Activated naive CD8-positive, alpha-beta T cell treated with anti-CD3 and anti-CD28 coated beads, Interleukin-2, amount 50 U/mL, for 24 hours (primary cell): ENCODE measurements around the gene UNC5C.

Experiments
- ATAC-seq: fragments of 150-1000 bp; cut with Tn5 transposase; one replicate; pipeline ENCODE4 v1.10.0; 2021
- DNase-seq: peaks from one replicate; pipeline ENCODE4 v3.0.0; 2021
- H3K27ac Mint-ChIP-seq: one replicate; pipeline ENCODE4 v1.8.0; 2021; ENCODE audit warnings: mild to moderate bottlenecking, mixed read lengths
- H3K27me3 Mint-ChIP-seq: one replicate; pipeline ENCODE4 v1.8.0; 2021; ENCODE audit warnings: mixed read lengths
- H3K36me3 Mint-ChIP-seq: one replicate; pipeline ENCODE4 v1.8.0; 2021; ENCODE audit warnings: low read depth, mixed read lengths
- H3K4me1 Mint-ChIP-seq: one replicate; pipeline ENCODE4 v1.8.0; 2021; ENCODE audit warnings: mixed read lengths
- H3K4me3 Mint-ChIP-seq: one replicate; pipeline ENCODE4 v1.8.0; 2021; ENCODE audit warnings: mild to moderate bottlenecking, moderate library complexity, mixed read lengths
- H3K9me3 Mint-ChIP-seq: one replicate; pipeline ENCODE4 v1.8.0; 2021; ENCODE audit warnings: mixed read lengths

Gene UNC5C

DNA sequence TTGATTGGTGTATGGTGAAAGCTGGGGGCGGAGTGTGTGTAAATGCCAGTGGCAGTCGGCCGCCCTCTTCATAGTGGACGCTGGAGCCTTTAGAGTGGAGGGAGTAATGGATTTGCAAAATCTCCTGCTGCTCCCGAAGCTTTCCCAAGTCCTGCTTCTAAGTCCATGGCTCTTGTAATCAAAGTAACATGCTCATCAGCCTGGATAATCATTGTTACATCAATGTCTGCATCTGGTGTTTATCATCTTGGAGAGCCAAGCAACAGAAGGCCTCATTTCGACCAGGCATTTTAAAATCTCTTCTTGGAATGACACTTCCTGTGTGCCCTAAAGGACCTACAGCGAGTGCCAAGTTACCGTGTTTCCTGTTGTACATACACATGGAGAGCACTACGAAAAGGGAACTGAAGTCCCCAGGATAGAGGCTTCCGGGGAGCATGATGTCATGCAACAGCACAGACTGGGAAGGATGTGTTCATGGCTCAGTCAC, 32.2 kb downstream of the UNC5C start:
- DNase-seq: no peak
- Mint-ChIP-seq H3K9me3 (no peaks in the 10 kb centered on the region), H3K27ac (no peak overlapping the region), H3K36me3 (no peaks in the 10 kb centered on the region), H3K27me3 (peaks cover 2% of the 10 kb centered on the region), H3K4me3 (no peak overlapping the region), H3K4me1 (no peaks in the 10 kb centered on the region)
- ATAC-seq: no peak

GRCh38 chr4:95515589-95515988, 33.2 kb downstream of the UNC5C start:
- Mint-ChIP-seq H3K36me3 (no peaks in the 10 kb centered on the region), H3K27ac (no peak overlapping the region), H3K4me1 (no peaks in the 10 kb centered on the region), H3K27me3 (peaks cover 2% of the 10 kb centered on the region), H3K9me3 (no peaks in the 10 kb centered on the region), H3K4me3 (no peak overlapping the region)
- no peak for DNase-seq
- no peak for ATAC-seq

- no peak for DNase-seq
- H3K27me3 Mint-ChIP-seq: peaks cover 2% of the 10 kb centered on the region
- H3K36me3 Mint-ChIP-seq: no peaks in the 10 kb centered on the region
- no peak for ATAC-seq
- H3K27ac Mint-ChIP-seq: no peak overlapping the region
- no peaks in the 10 kb centered on the region for H3K9me3 Mint-ChIP-seq
- H3K4me3 Mint-ChIP-seq: no peak overlapping the region
- peaks cover 4% of the 10 kb centered on the region for H3K4me1 Mint-ChIP-seq
Measured at GRCh38 chr4:95513022-95513421, 35.8 kb downstream of the UNC5C start.

- Mint-ChIP-seq H3K9me3 (no peaks in the 10 kb centered on the region), H3K4me3 (no peak overlapping the region), H3K27me3 (peaks cover 2% of the 10 kb centered on the region), H3K4me1 (peaks cover 4% of the 10 kb centered on the region), H3K36me3 (no peaks in the 10 kb centered on the region), H3K27ac (no peak overlapping the region)
- ATAC-seq (no peak), DNase-seq (no peak)
Measured at GRCh38 chr4:95511477-95511876, 37.3 kb downstream of the UNC5C start.

- no peaks in the 10 kb centered on the region for H3K9me3 Mint-ChIP-seq
- no peaks in the 10 kb centered on the region for H3K36me3 Mint-ChIP-seq
- peaks cover 2% of the 10 kb centered on the region for H3K27me3 Mint-ChIP-seq
- no peak for ATAC-seq
- DNase-seq: no peak
- H3K27ac Mint-ChIP-seq: no peak overlapping the region
- H3K4me3 Mint-ChIP-seq: no peak overlapping the region
- H3K4me1 Mint-ChIP-seq: peaks cover 4% of the 10 kb centered on the region
Measured at GRCh38 chr4:95510877-95511276, 37.9 kb downstream of the UNC5C start.

GRCh38 chr4:95510145-95510544, 38.6 kb downstream of the UNC5C start:
- Mint-ChIP-seq H3K27me3 (peaks cover 2% of the 10 kb centered on the region), H3K4me1 (peaks cover 4% of the 10 kb centered on the region), H3K36me3 (no peaks in the 10 kb centered on the region), H3K27ac (no peak overlapping the region), H3K9me3 (no peaks in the 10 kb centered on the region), H3K4me3 (no peak overlapping the region)
- DNase-seq: no peak
- no peak for ATAC-seq

DNA sequence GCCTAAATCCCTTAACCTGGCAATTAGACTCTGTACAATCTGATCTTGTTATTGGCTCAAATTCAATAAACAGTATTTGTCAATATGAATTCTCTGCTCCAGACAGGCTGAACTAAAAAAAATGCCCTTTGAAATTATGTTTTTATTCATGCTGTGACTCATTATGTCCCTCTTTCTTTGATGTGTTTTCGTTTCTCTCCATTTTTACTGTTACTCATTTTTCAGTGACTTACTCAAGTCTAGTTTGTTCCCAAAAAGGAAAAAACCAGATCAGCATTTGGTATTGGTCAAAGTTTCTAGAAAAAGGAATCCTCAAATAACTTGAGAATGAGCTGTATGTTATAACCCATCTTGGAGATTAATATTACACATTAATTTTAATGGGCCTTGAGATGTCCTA, 40.4 kb downstream of the UNC5C start:
- Mint-ChIP-seq H3K36me3 (no peaks in the 10 kb centered on the region), H3K4me3 (no peak overlapping the region), H3K27me3 (peaks cover 2% of the 10 kb centered on the region), H3K27ac (no peak overlapping the region), H3K4me1 (peaks cover 4% of the 10 kb centered on the region), H3K9me3 (no peaks in the 10 kb centered on the region)
- ATAC-seq: peak; percentile 15
- DNase-seq: no peak

- Mint-ChIP-seq H3K27me3 (peaks cover 2% of the 10 kb centered on the region), H3K4me3 (no peak overlapping the region), H3K27ac (no peak overlapping the region), H3K4me1 (peaks cover 4% of the 10 kb centered on the region), H3K36me3 (no peaks in the 10 kb centered on the region), H3K9me3 (no peaks in the 10 kb centered on the region)
- DNase-seq (no peak), ATAC-seq (no peak)
Measured at GRCh38 chr4:95507561-95507960, 41.2 kb downstream of the UNC5C start.

- Mint-ChIP-seq H3K9me3 (no peaks in the 10 kb centered on the region), H3K4me1 (peaks cover 4% of the 10 kb centered on the region), H3K4me3 (no peak overlapping the region), H3K36me3 (no peaks in the 10 kb centered on the region), H3K27me3 (peaks cover 2% of the 10 kb centered on the region), H3K27ac (no peak overlapping the region)
- DNase-seq (no peak), ATAC-seq (no peak)
Measured at GRCh38 chr4:95507147-95507546, 41.6 kb downstream of the UNC5C start.

DNA sequence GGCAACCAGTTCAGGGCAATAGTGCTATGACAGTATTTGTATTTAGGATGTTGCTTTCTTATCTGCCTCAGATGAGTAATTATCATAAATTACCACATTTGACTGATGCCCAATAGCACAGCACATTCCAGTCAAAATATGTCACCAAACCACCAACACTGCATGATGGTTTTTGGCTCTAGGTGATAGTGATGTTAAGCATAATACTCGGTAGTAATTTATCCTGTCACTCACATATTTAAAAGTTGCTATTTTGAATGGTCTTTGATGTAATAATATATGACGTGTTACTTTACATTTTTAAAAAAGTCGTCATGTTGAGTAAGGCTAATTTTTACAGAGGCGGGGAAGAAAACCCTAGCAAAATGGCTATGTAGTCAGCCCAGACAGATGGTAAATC, 42.5 kb downstream of the UNC5C start:
- Mint-ChIP-seq H3K27me3 (no peaks in the 10 kb centered on the region), H3K27ac (no peak overlapping the region), H3K36me3 (no peaks in the 10 kb centered on the region), H3K9me3 (no peaks in the 10 kb centered on the region), H3K4me3 (no peak overlapping the region), H3K4me1 (peaks cover 4% of the 10 kb centered on the region)
- ATAC-seq: no peak
- DNase-seq: no peak

DNA sequence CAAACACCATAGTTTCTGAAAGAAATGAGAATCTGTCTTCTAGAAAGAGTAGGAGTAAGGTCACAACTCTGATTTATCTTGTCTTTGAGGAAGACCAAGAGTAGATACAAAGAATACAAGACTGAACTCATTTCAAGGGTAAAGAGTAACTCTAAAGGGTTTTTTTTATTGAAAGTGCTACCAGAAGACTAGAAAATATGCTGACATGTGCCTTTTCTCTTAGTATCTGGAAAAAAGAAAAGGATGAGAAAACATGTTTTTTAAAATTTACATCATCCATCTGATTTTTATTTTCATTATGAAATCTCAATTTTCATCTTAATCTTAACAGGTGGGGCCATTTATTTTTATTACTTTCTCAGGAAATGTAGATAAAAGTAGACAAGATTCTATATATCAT, 43.0 kb downstream of the UNC5C start:
- H3K4me1 Mint-ChIP-seq: peaks cover 4% of the 10 kb centered on the region
- no peaks in the 10 kb centered on the region for H3K9me3 Mint-ChIP-seq
- H3K27me3 Mint-ChIP-seq: no peaks in the 10 kb centered on the region
- H3K27ac Mint-ChIP-seq: no peak overlapping the region
- ATAC-seq (no peak), DNase-seq (no peak)
- no peak overlapping the region for H3K4me3 Mint-ChIP-seq
- no peaks in the 10 kb centered on the region for H3K36me3 Mint-ChIP-seq

DNA sequence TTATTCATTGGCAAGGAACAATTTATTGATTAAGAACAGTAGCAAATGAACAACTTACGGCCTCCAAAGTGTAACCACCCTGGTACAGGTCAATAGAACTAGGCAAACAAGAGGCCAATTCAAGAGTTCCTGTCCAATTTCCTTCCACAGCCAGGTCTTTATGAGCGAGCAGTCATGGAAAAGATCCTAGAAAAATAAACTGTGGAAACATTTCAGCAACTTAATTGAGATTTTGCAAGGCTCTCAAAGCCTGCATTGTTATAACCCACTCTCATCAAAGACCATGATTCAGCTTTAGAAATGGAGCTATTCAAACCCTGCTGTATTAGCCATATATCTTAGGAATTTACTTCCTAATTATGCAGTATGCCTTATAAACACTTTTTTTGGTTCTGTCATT, 43.6 kb downstream of the UNC5C start:
- ATAC-seq: no peak
- Mint-ChIP-seq H3K4me1 (peaks cover 4% of the 10 kb centered on the region), H3K4me3 (no peak overlapping the region), H3K27me3 (no peaks in the 10 kb centered on the region), H3K36me3 (no peaks in the 10 kb centered on the region), H3K27ac (no peak overlapping the region), H3K9me3 (no peaks in the 10 kb centered on the region)
- DNase-seq: no peak

DNA sequence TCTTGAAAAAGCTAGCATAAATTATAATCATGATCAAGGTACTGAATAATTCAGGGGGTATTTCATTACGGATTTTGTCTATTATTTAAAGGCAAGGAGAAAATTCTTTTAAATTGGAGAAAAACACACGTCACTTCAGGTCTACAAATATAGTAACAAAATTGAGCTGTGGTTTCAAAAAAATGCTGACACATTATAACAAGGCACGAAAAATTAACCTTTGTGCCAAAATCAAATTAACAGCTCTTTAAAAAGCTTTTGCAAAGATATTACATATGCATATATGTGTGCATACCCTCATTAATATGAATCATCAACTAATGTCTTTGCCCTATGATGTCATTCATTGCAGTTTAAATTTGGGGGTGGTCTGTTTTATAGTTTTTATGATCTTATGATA, 44.3 kb downstream of the UNC5C start:
- DNase-seq (no peak), ATAC-seq (no peak)
- Mint-ChIP-seq H3K27me3 (no peaks in the 10 kb centered on the region), H3K36me3 (no peaks in the 10 kb centered on the region), H3K4me3 (no peak overlapping the region), H3K9me3 (no peaks in the 10 kb centered on the region), H3K4me1 (peaks cover 4% of the 10 kb centered on the region), H3K27ac (no peak overlapping the region)

GRCh38 chr4:95500361-95500760, 48.4 kb downstream of the UNC5C start:
- Mint-ChIP-seq H3K27ac (no peak overlapping the region), H3K4me3 (no peak overlapping the region), H3K9me3 (no peaks in the 10 kb centered on the region), H3K27me3 (no peaks in the 10 kb centered on the region), H3K4me1 (no peaks in the 10 kb centered on the region), H3K36me3 (no peaks in the 10 kb centered on the region)
- ATAC-seq (no peak), DNase-seq (no peak)

GRCh38 chr4:95499291-95499696, 49.5 kb downstream of the UNC5C start:
- no peaks in the 10 kb centered on the region for H3K36me3 Mint-ChIP-seq
- H3K27ac Mint-ChIP-seq: no peak overlapping the region
- DNase-seq (no peak), ATAC-seq (no peak)
- no peaks in the 10 kb centered on the region for H3K9me3 Mint-ChIP-seq
- H3K4me3 Mint-ChIP-seq: no peak overlapping the region
- no peaks in the 10 kb centered on the region for H3K4me1 Mint-ChIP-seq
- no peaks in the 10 kb centered on the region for H3K27me3 Mint-ChIP-seq

DNA sequence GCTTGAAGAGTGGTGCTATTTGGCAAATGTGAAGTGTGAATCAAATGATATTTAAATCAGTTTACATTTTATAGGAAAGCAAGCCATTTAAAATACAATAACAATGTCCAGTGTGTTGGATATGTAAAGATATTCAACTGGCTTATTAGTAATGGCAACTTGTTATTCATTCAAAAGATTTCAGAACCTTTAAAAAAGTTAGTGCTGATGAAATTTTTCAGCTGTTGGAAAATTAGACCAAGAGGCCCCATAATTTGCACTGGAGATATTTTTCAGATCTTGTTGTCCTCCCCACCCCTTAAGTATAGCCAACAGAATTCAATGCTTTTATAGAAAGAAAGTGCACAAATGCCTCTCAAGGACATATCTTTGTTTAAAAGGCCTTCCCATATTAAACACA, 54.6 kb downstream of the UNC5C start:
- Mint-ChIP-seq H3K36me3 (no peaks in the 10 kb centered on the region), H3K27me3 (no peaks in the 10 kb centered on the region), H3K9me3 (no peaks in the 10 kb centered on the region), H3K27ac (no peak overlapping the region), H3K4me3 (no peak overlapping the region), H3K4me1 (no peaks in the 10 kb centered on the region)
- ATAC-seq (no peak), DNase-seq (no peak)
